Lung (tissue), 12 donors: ENCODE results near the gene ALOX15. TPM values are rescaled to one million over a fixed set of nuclear protein-coding genes. Genes with fewer than 3 reads are reported as not detected.
"Not testable (repeated sequence)": the region's sequence is repeated elsewhere in the genome, so short reads cannot be mapped to it uniquely, and the experiment has no call there.

ENCODE experiments used
- ATAC-seq: fragments of 200-7000 bp; cut with Tn5 transposase; one replicate; pipeline ENCODE4 v1.9.1; 2020; ENCODE audit warnings: moderate number of reproducible peaks; ENCODE audit not compliant: insufficient read depth, low FRiP score
- DNase-seq, 3 donors: peaks; one replicate each; pipeline ENCODE4 v3.0.0-alpha.2; 2013 to 2017
- H3K27ac ChIP-seq, 2 donors: one replicate each; pipeline ENCODE4 v1.5.1; 2013; ENCODE audit warnings: mild to moderate bottlenecking in 2 of 2, moderate library complexity in 2 of 2, control low read depth in 1 of 2, inconsistent platforms in 1 of 2, low read depth in 1 of 2, low read length in 1 of 2
- H3K27me3 ChIP-seq, 3 donors: one replicate each; pipeline ENCODE4 v1.5.1; 2013; ENCODE audit warnings: low read length in 2 of 3; ENCODE audit not compliant: control insufficient read depth in 3 of 3, insufficient read depth in 3 of 3
- H3K36me3 ChIP-seq, 4 donors: one replicate each; pipeline ENCODE4 v1.5.1; 2013; ENCODE audit warnings: low read length in 4 of 4, mild to moderate bottlenecking in 1 of 4, moderate library complexity in 1 of 4; ENCODE audit not compliant: control insufficient read depth in 4 of 4, insufficient read depth in 4 of 4
- H3K4me1 ChIP-seq, 5 donors: one replicate each; pipeline ENCODE4 v1.5.1; 2013; ENCODE audit warnings: low read length in 5 of 5, mild to moderate bottlenecking in 2 of 5, moderate library complexity in 1 of 5; ENCODE audit not compliant: control insufficient read depth in 5 of 5, insufficient read depth in 5 of 5
- H3K4me3 ChIP-seq: one replicate; pipeline ENCODE4 v1.5.1; 2013; ENCODE audit warnings: mild to moderate bottlenecking, control low read depth, moderate library complexity
- H3K9ac ChIP-seq, 2 donors: one replicate each; pipeline ENCODE4 v1.5.1; 2013; ENCODE audit warnings: low read length in 2 of 2, control low read depth in 1 of 2; ENCODE audit not compliant: insufficient read depth in 1 of 2
- H3K9me3 ChIP-seq, 4 donors: one replicate each; pipeline ENCODE4 v1.5.1; 2013; ENCODE audit warnings: low read length in 3 of 4, mild to moderate bottlenecking in 1 of 4, moderate library complexity in 1 of 4; ENCODE audit not compliant: control insufficient read depth in 4 of 4, insufficient read depth in 3 of 4
- WGBS, 2 donors: extraction: QIAGEN DNeasy Blood & Tissue Kit; methylation state at CpG; one replicate each; pipeline ENCODE4 v1.1.7; 2013; 5-methylcytosine and 5-hydroxymethylcytosine counted together
- polyA plus RNA-seq, 2 donors: library from polyadenylated mRNA; stranded (reverse); fragments of 200-250 nt; gene quantifications; one replicate each; pipeline ENCODE4 v1.2.1, GENCODE V29; 2013
- total RNA-seq, 2 donors: library from RNA; depleted of rRNA in 1 of 2; stranded (reverse); fragments of >200 nt in 1 of 2; gene quantifications; one replicate each; pipeline ENCODE4 v1.2.1, GENCODE V29; 2014 to 2021
- TF ChIP-seq, protein P1 (sequence below): IDR thresholded peaks from 2 replicates; pipeline ENCODE4 v1.5.1; 2012; ENCODE audit warnings: mild to moderate bottlenecking; ENCODE audit errors: control extremely low read depth, extremely low read depth
- donor health status: control.
- donor health status: control.
- donor health status: Bipolar disorder and iron deficiency.
- donor health status: healthy.
- donor health status: DM: yes; HTN: yes; CAD: no.

Gene ALOX15
- total and polyA plus RNA-seq, 4 donors: 3.3 to 14.0 (median 5.6) TPM

- not testable (repeated sequence) for H3K4me3 ChIP-seq, ATAC-seq, H3K27ac ChIP-seq, H3K9me3 ChIP-seq, H3K36me3 ChIP-seq, H3K9ac ChIP-seq
- DNase-seq: peak in 1 of 3 donors; percentile 50
- Histone ChIP-seq H3K27me3 (peaks cover 0 to 48% (median 22%) of the 10 kb centered on the region in 3 donors), H3K4me1 (peaks cover 0 to 25% (median 10%) of the 10 kb centered on the region in 5 donors)
- WGBS, 2 donors: 6 to 9% methylated on average over 23 to 25 of the region's 56 CpGs
These were observed 2.0 kb downstream of the ALOX15 start for GRCh38 chr17:4639301-4640059.

DNA sequence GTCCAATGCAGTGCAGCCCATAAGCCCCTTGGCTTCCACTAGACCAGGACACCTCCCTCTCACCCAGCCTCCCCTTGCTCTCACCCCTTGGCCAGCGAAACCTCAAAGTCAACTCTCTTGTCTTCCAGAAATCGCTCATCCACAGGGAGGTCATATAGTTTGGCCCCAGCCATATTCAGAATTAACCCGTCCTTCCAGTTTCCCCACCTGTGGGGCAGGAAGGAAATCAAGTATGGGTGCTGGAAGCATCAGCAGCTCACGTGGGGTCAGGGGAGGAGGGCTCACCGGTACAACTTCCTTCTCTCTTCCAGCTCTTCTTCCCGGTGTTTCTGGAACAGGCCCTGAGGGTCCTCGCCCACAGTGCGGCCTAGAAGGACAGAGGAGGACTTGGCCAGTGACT is 2.7 kb downstream of the ALOX15 start:
- H3K4me3 ChIP-seq, H3K9ac ChIP-seq, ATAC-seq, H3K27ac ChIP-seq, H3K9me3 ChIP-seq, DNase-seq, H3K36me3 ChIP-seq: not testable (repeated sequence)
- H3K27me3 ChIP-seq: peaks cover 0 to 48% (median 22%) of the 10 kb centered on the region in 3 donors
- H3K4me1 ChIP-seq: peaks cover 0 to 25% (median 10%) of the 10 kb centered on the region in 5 donors
- 37 to 52% methylated on average over 8 of the region's 8 CpGs for WGBS, 2 donors

DNA sequence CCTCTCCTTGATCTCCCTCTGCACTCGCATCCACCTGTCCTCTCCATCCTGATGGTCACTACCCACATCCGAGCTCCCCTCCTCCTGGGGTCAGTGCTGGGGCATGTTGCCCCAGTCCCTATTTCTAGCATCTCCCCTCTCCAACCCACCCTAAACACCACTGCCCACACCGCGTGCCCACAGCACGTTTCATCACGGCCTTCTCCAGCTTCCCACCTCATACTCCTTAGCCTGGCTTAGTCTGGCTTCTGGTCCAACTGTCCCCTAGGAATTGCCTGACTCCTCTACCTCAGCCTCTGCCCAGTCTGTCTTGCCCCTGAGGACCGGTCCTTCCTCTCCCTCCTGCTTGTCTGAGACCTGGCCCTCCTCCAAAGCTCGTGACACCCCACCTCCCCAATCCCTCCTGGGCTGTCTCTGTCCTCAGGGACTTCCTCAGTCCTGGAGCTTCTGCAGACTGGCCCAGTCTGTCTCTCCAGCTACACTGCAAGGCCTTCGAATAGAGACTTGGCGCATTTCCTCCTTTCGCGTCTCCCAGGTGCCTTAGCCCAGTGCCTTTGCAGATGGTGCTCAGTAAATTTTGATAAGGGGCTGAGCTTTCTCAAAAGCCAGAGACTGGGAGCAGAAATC is 4.9 kb downstream of the ALOX15 start:
- no peaks in the 10 kb centered on the region for H3K36me3 ChIP-seq
- 44 to 46% methylated on average over 12 of the region's 12 CpGs for WGBS, 2 donors
- no peak overlapping the region for H3K9ac ChIP-seq
- H3K4me3 ChIP-seq: no peak overlapping the region
- DNase-seq (no peak), ATAC-seq (no peak)
- H3K9me3 ChIP-seq: peaks cover 0 to 4% (median 0%) of the 10 kb centered on the region in 4 donors
- no peak overlapping the region for H3K27ac ChIP-seq
- peaks cover 0 to 40% (median 14%) of the 10 kb centered on the region in 3 donors for H3K27me3 ChIP-seq
- peaks cover 0 to 8% (median 4%) of the 10 kb centered on the region in 5 donors for H3K4me1 ChIP-seq
- TF ChIP-seq, protein P1, sequence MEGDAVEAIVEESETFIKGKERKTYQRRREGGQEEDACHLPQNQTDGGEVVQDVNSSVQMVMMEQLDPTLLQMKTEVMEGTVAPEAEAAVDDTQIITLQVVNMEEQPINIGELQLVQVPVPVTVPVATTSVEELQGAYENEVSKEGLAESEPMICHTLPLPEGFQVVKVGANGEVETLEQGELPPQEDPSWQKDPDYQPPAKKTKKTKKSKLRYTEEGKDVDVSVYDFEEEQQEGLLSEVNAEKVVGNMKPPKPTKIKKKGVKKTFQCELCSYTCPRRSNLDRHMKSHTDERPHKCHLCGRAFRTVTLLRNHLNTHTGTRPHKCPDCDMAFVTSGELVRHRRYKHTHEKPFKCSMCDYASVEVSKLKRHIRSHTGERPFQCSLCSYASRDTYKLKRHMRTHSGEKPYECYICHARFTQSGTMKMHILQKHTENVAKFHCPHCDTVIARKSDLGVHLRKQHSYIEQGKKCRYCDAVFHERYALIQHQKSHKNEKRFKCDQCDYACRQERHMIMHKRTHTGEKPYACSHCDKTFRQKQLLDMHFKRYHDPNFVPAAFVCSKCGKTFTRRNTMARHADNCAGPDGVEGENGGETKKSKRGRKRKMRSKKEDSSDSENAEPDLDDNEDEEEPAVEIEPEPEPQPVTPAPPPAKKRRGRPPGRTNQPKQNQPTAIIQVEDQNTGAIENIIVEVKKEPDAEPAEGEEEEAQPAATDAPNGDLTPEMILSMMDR: no peak

- peaks cover 0 to 34% (median 9%) of the 10 kb centered on the region in 3 donors for H3K27me3 ChIP-seq
- TF ChIP-seq, protein P1: no peak
- no peak overlapping the region for H3K4me3 ChIP-seq
- peak in 1 of 3 donors; percentile 27 for DNase-seq
- H3K4me1 ChIP-seq: peaks cover 0 to 4% (median 0%) of the 10 kb centered on the region in 5 donors
- H3K9ac ChIP-seq: no peak overlapping the region
- 2 to 3% methylated on average over 10 of the region's 10 CpGs for WGBS, 2 donors
- no peak for ATAC-seq
- peaks cover 0 to 4% (median 0%) of the 10 kb centered on the region in 4 donors for H3K9me3 ChIP-seq
- no peak overlapping the region for H3K27ac ChIP-seq
- H3K36me3 ChIP-seq: no peaks in the 10 kb centered on the region
These were observed 5.6 kb downstream of the ALOX15 start for GRCh38 chr17:4635823-4636375.
